Tibial nerve (tissue), 4 donors: Measurements from ENCODE around the gene NR4A3. TPM values are rescaled to one million over a fixed set of nuclear protein-coding genes. Genes with fewer than 3 reads are reported as not detected.
A peak's percentile ranks its signal among the peaks of the same experiment; 100 is the strongest.

ENCODE experiments used
- DNase-seq, 2 donors: peaks; one replicate each; pipeline ENCODE4 v3.0.0-alpha.2; 2019; ENCODE audit warnings: low spot score in 2 of 2
- H3K27ac ChIP-seq, 4 donors: fragments of 200-600 bp; sonication (generic) in 3 of 4; one replicate each; pipeline ENCODE4 v1.5.1; 2017 to 2019; ENCODE audit warnings: mild to moderate bottlenecking in 1 of 4
- H3K27me3 ChIP-seq, 2 donors: fragments of 200-600 bp; sonication (generic) in 1 of 2; one replicate each; pipeline versions ENCODE4 v1.5.1 to v1.6.0; 2017 to 2019
- H3K36me3 ChIP-seq, 3 donors: fragments of 200-600 bp; sonication (generic); one replicate each; pipeline ENCODE4 v1.5.1; 2018 to 2019
- H3K4me1 ChIP-seq, 4 donors: fragments of 200-600 bp; sonication (generic) in 3 of 4; one replicate each; pipeline ENCODE4 v1.5.1; 2017 to 2019
- H3K4me3 ChIP-seq, 4 donors: fragments of 200-600 bp; sonication (generic) in 3 of 4; one replicate each; pipeline ENCODE4 v1.5.1; 2017 to 2019; ENCODE audit warnings: mild to moderate bottlenecking in 1 of 4, moderate library complexity in 1 of 4
- H3K9me3 ChIP-seq, 4 donors: fragments of 200-600 bp; sonication (generic) in 3 of 4; one replicate each; pipeline ENCODE4 v1.5.1; 2017 to 2019
- EP300 ChIP-seq, 2 donors: sonication (generic); formaldehyde crosslinking; IDR thresholded peaks; one replicate each; pipeline ENCODE4 v1.6.1; 2017; ENCODE audit warnings: antibody characterized with exemption in 2 of 2, mild to moderate bottlenecking in 1 of 2
- POLR2A ChIP-seq, 2 donors: fragments of 450-650 bp; IDR thresholded peaks; one replicate each; pipeline ENCODE4 v1.6.1; 2017; ENCODE audit warnings: antibody characterized with exemption in 2 of 2, mild to moderate bottlenecking in 2 of 2, moderate library complexity in 2 of 2
- WGBS, 2 donors: methylation state at CpG; one replicate each; pipeline ENCODE4 v1.1.5; 2018; 5-methylcytosine and 5-hydroxymethylcytosine counted together
- total RNA-seq, 4 donors: library from RNA; depleted of rRNA; stranded (reverse); fragments of >200 nt; gene quantifications; one replicate each; pipeline ENCODE4 v1.1.0, GENCODE V29; 2016
- TF ChIP-seq, protein P1 (sequence below), 5 experiments: fragments of 200-600 bp in 3 of 5; fragments of 450-650 bp in 2 of 5; sonication (generic) in 3 of 5; IDR thresholded peaks; one replicate each; pipeline ENCODE4 v1.5.1; 2016 to 2019; ENCODE audit warnings: antibody characterized with exemption in 5 of 5, mild to moderate bottlenecking in 3 of 5, moderate library complexity in 2 of 5

The NR4A3 gene
- total RNA-seq, 4 donors from 2014 or later, result 3.0 to 12.7 (median 4.8) TPM

DNA sequence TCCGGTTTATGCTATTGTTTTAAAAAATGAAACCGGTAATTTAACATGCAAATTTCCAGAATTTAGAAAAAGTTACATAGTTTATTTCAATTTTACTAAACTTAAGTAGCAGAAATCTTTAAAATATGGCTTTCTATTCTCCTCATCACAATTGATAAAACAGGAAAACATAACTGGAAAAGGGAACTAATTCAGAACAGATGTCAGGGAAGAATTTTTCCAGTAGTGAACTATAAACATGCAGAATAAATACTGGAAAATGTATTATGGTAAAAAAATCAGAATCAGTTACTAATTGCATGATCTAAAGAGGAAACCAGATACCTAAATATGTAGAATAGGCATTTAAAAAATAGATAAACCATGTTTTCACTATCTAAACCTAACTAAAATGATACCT is 7.3 kb upstream of the NR4A3 start:
- Histone ChIP-seq H3K4me1 (peaks cover 0 to 11% (median 6%) of the 10 kb centered on the region in 4 donors), H3K36me3 (no peaks in the 10 kb centered on the region), H3K4me3 (no peak overlapping the region), H3K27me3 (no peaks in the 10 kb centered on the region), H3K9me3 (no peaks in the 10 kb centered on the region), H3K27ac (no peak overlapping the region)
- DNase-seq, result no peak
- 78 to 82% methylated on average over 2 of the region's 2 CpGs for WGBS, 2 donors
- TF ChIP-seq POLR2A (IDR thresholded peaks at IDR 0.05), result no peak
- TF ChIP-seq EP300 (IDR thresholded peaks at IDR 0.05), result no peak
- TF ChIP-seq, protein P1, sequence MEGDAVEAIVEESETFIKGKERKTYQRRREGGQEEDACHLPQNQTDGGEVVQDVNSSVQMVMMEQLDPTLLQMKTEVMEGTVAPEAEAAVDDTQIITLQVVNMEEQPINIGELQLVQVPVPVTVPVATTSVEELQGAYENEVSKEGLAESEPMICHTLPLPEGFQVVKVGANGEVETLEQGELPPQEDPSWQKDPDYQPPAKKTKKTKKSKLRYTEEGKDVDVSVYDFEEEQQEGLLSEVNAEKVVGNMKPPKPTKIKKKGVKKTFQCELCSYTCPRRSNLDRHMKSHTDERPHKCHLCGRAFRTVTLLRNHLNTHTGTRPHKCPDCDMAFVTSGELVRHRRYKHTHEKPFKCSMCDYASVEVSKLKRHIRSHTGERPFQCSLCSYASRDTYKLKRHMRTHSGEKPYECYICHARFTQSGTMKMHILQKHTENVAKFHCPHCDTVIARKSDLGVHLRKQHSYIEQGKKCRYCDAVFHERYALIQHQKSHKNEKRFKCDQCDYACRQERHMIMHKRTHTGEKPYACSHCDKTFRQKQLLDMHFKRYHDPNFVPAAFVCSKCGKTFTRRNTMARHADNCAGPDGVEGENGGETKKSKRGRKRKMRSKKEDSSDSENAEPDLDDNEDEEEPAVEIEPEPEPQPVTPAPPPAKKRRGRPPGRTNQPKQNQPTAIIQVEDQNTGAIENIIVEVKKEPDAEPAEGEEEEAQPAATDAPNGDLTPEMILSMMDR (IDR thresholded peaks at IDR 0.05), result no peak

GRCh38 chr9:99816392-99816791 is 5.3 kb upstream of the NR4A3 start:
- WGBS, 2 donors, result 89 to 90% methylated on average over 3 of the region's 3 CpGs
- H3K9me3 ChIP-seq, result no peaks in the 10 kb centered on the region
- H3K27ac ChIP-seq, result no peak overlapping the region
- H3K36me3 ChIP-seq, result no peaks in the 10 kb centered on the region
- no peaks in the 10 kb centered on the region for H3K27me3 ChIP-seq
- no peak overlapping the region for H3K4me3 ChIP-seq
- peaks cover 0 to 11% (median 6%) of the 10 kb centered on the region in 4 donors for H3K4me1 ChIP-seq
- no peak for TF ChIP-seq POLR2A (IDR thresholded peaks at IDR 0.05)
- TF ChIP-seq EP300 (IDR thresholded peaks at IDR 0.05), result no peak
- DNase-seq, result no peak

- DNase-seq, result no peak
- peak overlapping the region; percentile 97 to 100 (median 99) for H3K27ac ChIP-seq
- peak overlapping the region in 3 of 4 donors; percentile 73 to 86 (median 80) for H3K4me3 ChIP-seq
- TF ChIP-seq POLR2A (IDR thresholded peaks at IDR 0.05) (no peak), EP300 (IDR thresholded peaks at IDR 0.05) (no peak)
- TF ChIP-seq, protein P1 (IDR thresholded peaks at IDR 0.05), result no peak
- no peaks in the 10 kb centered on the region for H3K9me3 ChIP-seq
- WGBS, 2 donors, result 36 to 42% methylated on average over 4 of the region's 4 CpGs
- peaks cover 0 to 1% of the 10 kb centered on the region in 2 donors for H3K27me3 ChIP-seq
- peaks cover 0 to 26% (median 10%) of the 10 kb centered on the region in 4 donors for H3K4me1 ChIP-seq
- no peaks in the 10 kb centered on the region for H3K36me3 ChIP-seq
Observed at GRCh38 chr9:99818500-99818899, 3.2 kb upstream of the NR4A3 start.

GRCh38 chr9:99819123-99819855 is 2.4 kb upstream of the NR4A3 start:
- H3K36me3 ChIP-seq, result no peaks in the 10 kb centered on the region
- H3K9me3 ChIP-seq, result no peaks in the 10 kb centered on the region
- TF ChIP-seq, protein P1 (IDR thresholded peaks at IDR 0.05), result peak in 1 of 5 experiments; percentile 33
- peak; percentile 33 to 61 for TF ChIP-seq POLR2A (IDR thresholded peaks at IDR 0.05)
- TF ChIP-seq EP300 (IDR thresholded peaks at IDR 0.05), result peak; percentile 44 to 93
- WGBS, 2 donors, result 1% methylated on average over 14 to 39 of the region's 54 CpGs
- H3K27me3 ChIP-seq, result peaks cover 0 to 9% of the 10 kb centered on the region in 2 donors
- peaks cover 0 to 34% (median 14%) of the 10 kb centered on the region in 4 donors for H3K4me1 ChIP-seq
- H3K27ac ChIP-seq, result peak overlapping the region; percentile 97 to 100 (median 99)
- H3K4me3 ChIP-seq, result peak overlapping the region; percentile 73 to 90 (median 83)
- DNase-seq, result peak; percentile 66 to 83

GRCh38 chr9:99819856-99820684 is 1.6 kb upstream of the NR4A3 start:
- peak overlapping the region; percentile 97 to 100 (median 99) for H3K27ac ChIP-seq

More at GRCh38 chr9:99819856-99820684, 1.6 kb upstream of the NR4A3 start:
- Histone ChIP-seq H3K4me1 (peaks cover 0 to 42% (median 18%) of the 10 kb centered on the region in 4 donors), H3K36me3 (no peaks in the 10 kb centered on the region), H3K27me3 (peaks cover 0 to 17% of the 10 kb centered on the region in 2 donors), H3K4me3 (peak overlapping the region; percentile 73 to 90 (median 83)), H3K9me3 (no peaks in the 10 kb centered on the region)
- WGBS, 2 donors, result 0% methylated on average over 26 to 40 of the region's 81 CpGs
- DNase-seq, result peak; percentile 85
- TF ChIP-seq POLR2A (IDR thresholded peaks at IDR 0.05) (peak; percentile 66 to 70), EP300 (IDR thresholded peaks at IDR 0.05) (peak; percentile 92 to 94)
- TF ChIP-seq, protein P1 (IDR thresholded peaks at IDR 0.05), result peak in 3 of 5 experiments; percentile 5 to 17 (median 15)
